Measurements from ENCODE around the gene LDLRAD4.

The LDLRAD4 gene

GRCh38 chr18:13305301-13305700, 86.7 kb downstream of the LDLRAD4 start:
- Histone ChIP-seq H3K9me3 (ENCODE audit: control insufficient read depth in 2 of 2, low read length in 2 of 2) (no peaks in the 10 kb centered on the region), H3K4me3 (ENCODE audit: low read length in 2 of 2) (no peak overlapping the region), H3K4me1 (ENCODE audit: control insufficient read depth in 2 of 2, insufficient read depth in 2 of 2, low read length in 2 of 2) (peaks cover 0 to 7% of the 10 kb centered on the region in 2 donors), H3K27me3 (ENCODE audit: control insufficient read depth in 2 of 2, insufficient read depth in 2 of 2, low read length in 2 of 2) (no peaks in the 10 kb centered on the region), H3K9ac (ENCODE audit: low read depth in 1 of 2, low read length in 2 of 2) (no peak overlapping the region), H3K36me3 (ENCODE audit: control insufficient read depth in 2 of 2, insufficient read depth in 2 of 2, low read length in 2 of 2) (no peaks in the 10 kb centered on the region), H3K27ac (ENCODE audit: low read depth in 2 of 2, low read length in 2 of 2) (no peak overlapping the region)

- Histone ChIP-seq H3K36me3 (ENCODE audit: control insufficient read depth in 2 of 2, insufficient read depth in 2 of 2, low read length in 2 of 2) (no peaks in the 10 kb centered on the region), H3K4me3 (ENCODE audit: low read length in 2 of 2) (no peak overlapping the region), H3K27ac (ENCODE audit: low read depth in 2 of 2, low read length in 2 of 2) (no peak overlapping the region), H3K4me1 (ENCODE audit: control insufficient read depth in 2 of 2, insufficient read depth in 2 of 2, low read length in 2 of 2) (peaks cover 0 to 7% of the 10 kb centered on the region in 2 donors), H3K27me3 (ENCODE audit: control insufficient read depth in 2 of 2, insufficient read depth in 2 of 2, low read length in 2 of 2) (no peaks in the 10 kb centered on the region), H3K9ac (ENCODE audit: low read depth in 1 of 2, low read length in 2 of 2) (no peak overlapping the region), H3K9me3 (ENCODE audit: control insufficient read depth in 2 of 2, low read length in 2 of 2) (no peaks in the 10 kb centered on the region)
Measured at GRCh38 chr18:13306583-13306982, 88.0 kb downstream of the LDLRAD4 start.

GRCh38 chr18:13308369-13308768, 89.8 kb downstream of the LDLRAD4 start:
- Histone ChIP-seq H3K27ac (ENCODE audit: low read depth in 2 of 2, low read length in 2 of 2) (no peak overlapping the region), H3K9me3 (ENCODE audit: control insufficient read depth in 2 of 2, low read length in 2 of 2) (no peaks in the 10 kb centered on the region), H3K4me3 (ENCODE audit: low read length in 2 of 2) (no peak overlapping the region), H3K36me3 (ENCODE audit: control insufficient read depth in 2 of 2, insufficient read depth in 2 of 2, low read length in 2 of 2) (peaks cover 0 to 3% of the 10 kb centered on the region in 2 donors), H3K9ac (ENCODE audit: low read depth in 1 of 2, low read length in 2 of 2) (no peak overlapping the region), H3K4me1 (ENCODE audit: control insufficient read depth in 2 of 2, insufficient read depth in 2 of 2, low read length in 2 of 2) (no peaks in the 10 kb centered on the region), H3K27me3 (ENCODE audit: control insufficient read depth in 2 of 2, insufficient read depth in 2 of 2, low read length in 2 of 2) (no peaks in the 10 kb centered on the region)

GRCh38 chr18:13309031-13309747, 90.6 kb downstream of the LDLRAD4 start:
- Histone ChIP-seq H3K27me3 (ENCODE audit: control insufficient read depth in 2 of 2, insufficient read depth in 2 of 2, low read length in 2 of 2) (no peaks in the 10 kb centered on the region), H3K4me3 (ENCODE audit: low read length in 2 of 2) (no peak overlapping the region), H3K4me1 (ENCODE audit: control insufficient read depth in 2 of 2, insufficient read depth in 2 of 2, low read length in 2 of 2) (no peaks in the 10 kb centered on the region), H3K9me3 (ENCODE audit: control insufficient read depth in 2 of 2, low read length in 2 of 2) (no peaks in the 10 kb centered on the region), H3K27ac (ENCODE audit: low read depth in 2 of 2, low read length in 2 of 2) (no peak overlapping the region), H3K36me3 (ENCODE audit: control insufficient read depth in 2 of 2, insufficient read depth in 2 of 2, low read length in 2 of 2) (peaks cover 0 to 3% of the 10 kb centered on the region in 2 donors), H3K9ac (ENCODE audit: low read depth in 1 of 2, low read length in 2 of 2) (no peak overlapping the region)

GRCh38 chr18:13309748-13310670, 91.4 kb downstream of the LDLRAD4 start:
- Histone ChIP-seq H3K9ac (ENCODE audit: low read depth in 1 of 2, low read length in 2 of 2) (no peak overlapping the region), H3K4me1 (ENCODE audit: control insufficient read depth in 2 of 2, insufficient read depth in 2 of 2, low read length in 2 of 2) (no peaks in the 10 kb centered on the region), H3K27ac (ENCODE audit: low read depth in 2 of 2, low read length in 2 of 2) (no peak overlapping the region), H3K4me3 (ENCODE audit: low read length in 2 of 2) (no peak overlapping the region), H3K9me3 (ENCODE audit: control insufficient read depth in 2 of 2, low read length in 2 of 2) (no peaks in the 10 kb centered on the region), H3K27me3 (ENCODE audit: control insufficient read depth in 2 of 2, insufficient read depth in 2 of 2, low read length in 2 of 2) (no peaks in the 10 kb centered on the region), H3K36me3 (ENCODE audit: control insufficient read depth in 2 of 2, insufficient read depth in 2 of 2, low read length in 2 of 2) (peaks cover 0 to 6% of the 10 kb centered on the region in 2 donors)

GRCh38 chr18:13311193-13311592, 92.6 kb downstream of the LDLRAD4 start:
- no peak overlapping the region for H3K4me3 ChIP-seq (ENCODE audit: low read length in 2 of 2)
- no peak overlapping the region for H3K9ac ChIP-seq (ENCODE audit: low read depth in 1 of 2, low read length in 2 of 2)
- no peak overlapping the region for H3K27ac ChIP-seq (ENCODE audit: low read depth in 2 of 2, low read length in 2 of 2)
- H3K9me3 ChIP-seq (ENCODE audit: control insufficient read depth in 2 of 2, low read length in 2 of 2): peaks cover 0 to 3% of the 10 kb centered on the region in 2 donors
- H3K36me3 ChIP-seq (ENCODE audit: control insufficient read depth in 2 of 2, insufficient read depth in 2 of 2, low read length in 2 of 2): peaks cover 0 to 6% of the 10 kb centered on the region in 2 donors
- no peaks in the 10 kb centered on the region for H3K4me1 ChIP-seq (ENCODE audit: control insufficient read depth in 2 of 2, insufficient read depth in 2 of 2, low read length in 2 of 2)
- no peaks in the 10 kb centered on the region for H3K27me3 ChIP-seq (ENCODE audit: control insufficient read depth in 2 of 2, insufficient read depth in 2 of 2, low read length in 2 of 2)

GRCh38 chr18:13312515-13312914, 94.0 kb downstream of the LDLRAD4 start:
- Histone ChIP-seq H3K27ac (ENCODE audit: low read depth in 2 of 2, low read length in 2 of 2) (no peak overlapping the region), H3K9ac (ENCODE audit: low read depth in 1 of 2, low read length in 2 of 2) (no peak overlapping the region), H3K36me3 (ENCODE audit: control insufficient read depth in 2 of 2, insufficient read depth in 2 of 2, low read length in 2 of 2) (peaks cover 0 to 6% of the 10 kb centered on the region in 2 donors), H3K27me3 (ENCODE audit: control insufficient read depth in 2 of 2, insufficient read depth in 2 of 2, low read length in 2 of 2) (no peaks in the 10 kb centered on the region), H3K4me1 (ENCODE audit: control insufficient read depth in 2 of 2, insufficient read depth in 2 of 2, low read length in 2 of 2) (no peaks in the 10 kb centered on the region), H3K4me3 (ENCODE audit: low read length in 2 of 2) (no peak overlapping the region), H3K9me3 (ENCODE audit: control insufficient read depth in 2 of 2, low read length in 2 of 2) (peaks cover 0 to 3% of the 10 kb centered on the region in 2 donors)

GRCh38 chr18:13313006-13313686, 94.6 kb downstream of the LDLRAD4 start:
- Histone ChIP-seq H3K9me3 (ENCODE audit: control insufficient read depth in 2 of 2, low read length in 2 of 2) (peaks cover 0 to 3% of the 10 kb centered on the region in 2 donors), H3K4me1 (ENCODE audit: control insufficient read depth in 2 of 2, insufficient read depth in 2 of 2, low read length in 2 of 2) (no peaks in the 10 kb centered on the region), H3K27ac (ENCODE audit: low read depth in 2 of 2, low read length in 2 of 2) (no peak overlapping the region), H3K36me3 (ENCODE audit: control insufficient read depth in 2 of 2, insufficient read depth in 2 of 2, low read length in 2 of 2) (peaks cover 0 to 6% of the 10 kb centered on the region in 2 donors), H3K27me3 (ENCODE audit: control insufficient read depth in 2 of 2, insufficient read depth in 2 of 2, low read length in 2 of 2) (no peaks in the 10 kb centered on the region), H3K9ac (ENCODE audit: low read depth in 1 of 2, low read length in 2 of 2) (no peak overlapping the region), H3K4me3 (ENCODE audit: low read length in 2 of 2) (no peak overlapping the region)

GRCh38 chr18:13315000-13315399, 96.4 kb downstream of the LDLRAD4 start:
- Histone ChIP-seq H3K9ac (ENCODE audit: low read depth in 1 of 2, low read length in 2 of 2) (no peak overlapping the region), H3K36me3 (ENCODE audit: control insufficient read depth in 2 of 2, insufficient read depth in 2 of 2, low read length in 2 of 2) (peaks cover 0 to 6% of the 10 kb centered on the region in 2 donors), H3K4me3 (ENCODE audit: low read length in 2 of 2) (no peak overlapping the region), H3K27me3 (ENCODE audit: control insufficient read depth in 2 of 2, insufficient read depth in 2 of 2, low read length in 2 of 2) (no peaks in the 10 kb centered on the region), H3K9me3 (ENCODE audit: control insufficient read depth in 2 of 2, low read length in 2 of 2) (peaks cover 0 to 3% of the 10 kb centered on the region in 2 donors), H3K27ac (ENCODE audit: low read depth in 2 of 2, low read length in 2 of 2) (no peak overlapping the region), H3K4me1 (ENCODE audit: control insufficient read depth in 2 of 2, insufficient read depth in 2 of 2, low read length in 2 of 2) (no peaks in the 10 kb centered on the region)

- no peak overlapping the region for H3K4me3 ChIP-seq (ENCODE audit: low read length in 2 of 2)
- H3K27me3 ChIP-seq (ENCODE audit: control insufficient read depth in 2 of 2, insufficient read depth in 2 of 2, low read length in 2 of 2): no peaks in the 10 kb centered on the region
- peaks cover 0 to 3% of the 10 kb centered on the region in 2 donors for H3K9me3 ChIP-seq (ENCODE audit: control insufficient read depth in 2 of 2, low read length in 2 of 2)
- H3K27ac ChIP-seq (ENCODE audit: low read depth in 2 of 2, low read length in 2 of 2): no peak overlapping the region
- H3K9ac ChIP-seq (ENCODE audit: low read depth in 1 of 2, low read length in 2 of 2): no peak overlapping the region
- H3K4me1 ChIP-seq (ENCODE audit: control insufficient read depth in 2 of 2, insufficient read depth in 2 of 2, low read length in 2 of 2): no peaks in the 10 kb centered on the region
- H3K36me3 ChIP-seq (ENCODE audit: control insufficient read depth in 2 of 2, insufficient read depth in 2 of 2, low read length in 2 of 2): peaks cover 0 to 6% of the 10 kb centered on the region in 2 donors
Measured at GRCh38 chr18:13316063-13316462, 97.5 kb downstream of the LDLRAD4 start.
